ENCODE data around the gene JPT1.

JPT1 gene

DNA sequence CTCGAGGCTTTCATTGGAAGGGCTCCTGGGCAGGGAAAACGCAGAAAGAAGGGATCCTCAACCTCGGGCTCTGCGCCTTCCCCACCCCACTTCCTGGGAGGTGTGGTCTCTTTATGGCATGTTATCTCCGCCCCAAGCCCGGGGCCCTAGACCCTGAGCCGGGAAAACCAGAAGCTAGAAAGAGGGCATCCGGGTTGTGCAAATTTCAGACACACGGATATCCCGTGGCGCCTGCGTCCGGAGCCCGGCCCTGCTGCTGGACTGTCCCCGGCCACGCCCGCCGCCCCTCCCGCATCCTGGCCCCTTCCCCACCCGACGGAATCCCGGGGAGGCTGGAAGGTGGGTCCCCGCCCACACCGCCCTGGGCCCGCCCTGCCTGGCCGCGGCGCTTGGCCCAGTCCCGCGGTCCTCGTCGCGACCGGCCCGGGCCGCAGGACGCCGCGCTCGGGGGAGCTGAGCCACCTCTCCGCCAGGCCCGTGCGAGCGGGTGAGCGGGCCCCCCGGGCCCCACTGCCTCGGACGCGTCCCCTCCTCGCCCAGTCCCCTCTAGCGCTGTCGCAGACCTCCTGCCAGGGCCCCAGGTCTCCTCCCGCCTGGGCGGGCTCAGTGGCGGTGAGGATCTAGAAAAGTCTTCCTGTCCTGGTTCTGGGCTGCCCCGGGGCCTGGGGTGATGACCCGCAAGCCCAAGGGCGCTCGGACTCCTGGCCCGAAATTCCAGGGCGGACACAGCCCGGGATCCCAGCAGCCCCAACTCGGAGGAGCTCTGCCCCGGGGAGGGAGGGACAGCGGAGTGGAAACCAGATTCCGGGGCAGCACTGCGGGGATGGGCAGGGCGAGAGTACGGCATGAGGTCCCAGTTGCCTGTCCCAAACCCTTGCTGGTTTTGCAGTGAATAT is 66.5 kb downstream of the JPT1 start, which contains the start of gene SLC16A5 (continued):
- TF ChIP-seq, protein P1, sequence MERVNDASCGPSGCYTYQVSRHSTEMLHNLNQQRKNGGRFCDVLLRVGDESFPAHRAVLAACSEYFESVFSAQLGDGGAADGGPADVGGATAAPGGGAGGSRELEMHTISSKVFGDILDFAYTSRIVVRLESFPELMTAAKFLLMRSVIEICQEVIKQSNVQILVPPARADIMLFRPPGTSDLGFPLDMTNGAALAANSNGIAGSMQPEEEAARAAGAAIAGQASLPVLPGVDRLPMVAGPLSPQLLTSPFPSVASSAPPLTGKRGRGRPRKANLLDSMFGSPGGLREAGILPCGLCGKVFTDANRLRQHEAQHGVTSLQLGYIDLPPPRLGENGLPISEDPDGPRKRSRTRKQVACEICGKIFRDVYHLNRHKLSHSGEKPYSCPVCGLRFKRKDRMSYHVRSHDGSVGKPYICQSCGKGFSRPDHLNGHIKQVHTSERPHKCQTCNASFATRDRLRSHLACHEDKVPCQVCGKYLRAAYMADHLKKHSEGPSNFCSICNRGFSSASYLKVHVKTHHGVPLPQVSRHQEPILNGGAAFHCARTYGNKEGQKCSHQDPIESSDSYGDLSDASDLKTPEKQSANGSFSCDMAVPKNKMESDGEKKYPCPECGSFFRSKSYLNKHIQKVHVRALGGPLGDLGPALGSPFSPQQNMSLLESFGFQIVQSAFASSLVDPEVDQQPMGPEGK (tag by site-specific recombination; IDR thresholded peaks at IDR 0.05), result peak; percentile 28; the same call in 1 of the 2 replicates
- TF ChIP-seq ZNF473 (tag by site-specific recombination; IDR thresholded peaks at IDR 0.05) (no peak), ZNF366 (tag by site-specific recombination; conservative IDR thresholded peaks at IDR 0.05) (no peak), ZBTB20 (tag by site-specific recombination; IDR thresholded peaks at IDR 0.05) (peak; percentile 79), ZBTB8A (tag by site-specific recombination; IDR thresholded peaks at IDR 0.05) (no peak), ZNF114 (tag by site-specific recombination; IDR thresholded peaks at IDR 0.05) (no peak), GLIS1 (tag by site-specific recombination; IDR thresholded peaks at IDR 0.05) (peak; percentile 31; the same call in 1 of the 2 replicates), ZNF544 (tag by site-specific recombination; IDR thresholded peaks at IDR 0.05) (no peak), ZNF558 (tag by site-specific recombination; IDR thresholded peaks at IDR 0.05) (no peak), OVOL3 (tag by site-specific recombination; IDR thresholded peaks at IDR 0.05) (no peak), KLF9 (tag by site-specific recombination; IDR thresholded peaks at IDR 0.05; ENCODE audit: low read depth) (0 out of 2 replicates have a peak, but pooled peaks have one; percentile 28), ZNF2 (tag by site-specific recombination; IDR thresholded peaks at IDR 0.05) (no peak), ZNF555 (tag by site-specific recombination; conservative IDR thresholded peaks at IDR 0.05) (no peak)
- TF ChIP-seq, protein P2, sequence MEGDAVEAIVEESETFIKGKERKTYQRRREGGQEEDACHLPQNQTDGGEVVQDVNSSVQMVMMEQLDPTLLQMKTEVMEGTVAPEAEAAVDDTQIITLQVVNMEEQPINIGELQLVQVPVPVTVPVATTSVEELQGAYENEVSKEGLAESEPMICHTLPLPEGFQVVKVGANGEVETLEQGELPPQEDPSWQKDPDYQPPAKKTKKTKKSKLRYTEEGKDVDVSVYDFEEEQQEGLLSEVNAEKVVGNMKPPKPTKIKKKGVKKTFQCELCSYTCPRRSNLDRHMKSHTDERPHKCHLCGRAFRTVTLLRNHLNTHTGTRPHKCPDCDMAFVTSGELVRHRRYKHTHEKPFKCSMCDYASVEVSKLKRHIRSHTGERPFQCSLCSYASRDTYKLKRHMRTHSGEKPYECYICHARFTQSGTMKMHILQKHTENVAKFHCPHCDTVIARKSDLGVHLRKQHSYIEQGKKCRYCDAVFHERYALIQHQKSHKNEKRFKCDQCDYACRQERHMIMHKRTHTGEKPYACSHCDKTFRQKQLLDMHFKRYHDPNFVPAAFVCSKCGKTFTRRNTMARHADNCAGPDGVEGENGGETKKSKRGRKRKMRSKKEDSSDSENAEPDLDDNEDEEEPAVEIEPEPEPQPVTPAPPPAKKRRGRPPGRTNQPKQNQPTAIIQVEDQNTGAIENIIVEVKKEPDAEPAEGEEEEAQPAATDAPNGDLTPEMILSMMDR (tag by site-specific recombination; IDR thresholded peaks at IDR 0.05), result no peak
- TF ChIP-seq, protein P3, sequence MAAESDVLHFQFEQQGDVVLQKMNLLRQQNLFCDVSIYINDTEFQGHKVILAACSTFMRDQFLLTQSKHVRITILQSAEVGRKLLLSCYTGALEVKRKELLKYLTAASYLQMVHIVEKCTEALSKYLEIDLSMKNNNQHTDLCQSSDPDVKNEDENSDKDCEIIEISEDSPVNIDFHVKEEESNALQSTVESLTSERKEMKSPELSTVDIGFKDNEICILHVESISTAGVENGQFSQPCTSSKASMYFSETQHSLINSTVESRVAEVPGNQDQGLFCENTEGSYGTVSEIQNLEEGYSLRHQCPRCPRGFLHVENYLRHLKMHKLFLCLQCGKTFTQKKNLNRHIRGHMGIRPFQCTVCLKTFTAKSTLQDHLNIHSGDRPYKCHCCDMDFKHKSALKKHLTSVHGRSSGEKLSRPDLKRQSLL (tag by site-specific recombination; IDR thresholded peaks at IDR 0.05), result no peak
- TF ChIP-seq, protein P4, sequence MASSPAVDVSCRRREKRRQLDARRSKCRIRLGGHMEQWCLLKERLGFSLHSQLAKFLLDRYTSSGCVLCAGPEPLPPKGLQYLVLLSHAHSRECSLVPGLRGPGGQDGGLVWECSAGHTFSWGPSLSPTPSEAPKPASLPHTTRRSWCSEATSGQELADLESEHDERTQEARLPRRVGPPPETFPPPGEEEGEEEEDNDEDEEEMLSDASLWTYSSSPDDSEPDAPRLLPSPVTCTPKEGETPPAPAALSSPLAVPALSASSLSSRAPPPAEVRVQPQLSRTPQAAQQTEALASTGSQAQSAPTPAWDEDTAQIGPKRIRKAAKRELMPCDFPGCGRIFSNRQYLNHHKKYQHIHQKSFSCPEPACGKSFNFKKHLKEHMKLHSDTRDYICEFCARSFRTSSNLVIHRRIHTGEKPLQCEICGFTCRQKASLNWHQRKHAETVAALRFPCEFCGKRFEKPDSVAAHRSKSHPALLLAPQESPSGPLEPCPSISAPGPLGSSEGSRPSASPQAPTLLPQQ (tag by site-specific recombination; IDR thresholded peaks at IDR 0.05), result no peak
- TF ChIP-seq, protein P5, sequence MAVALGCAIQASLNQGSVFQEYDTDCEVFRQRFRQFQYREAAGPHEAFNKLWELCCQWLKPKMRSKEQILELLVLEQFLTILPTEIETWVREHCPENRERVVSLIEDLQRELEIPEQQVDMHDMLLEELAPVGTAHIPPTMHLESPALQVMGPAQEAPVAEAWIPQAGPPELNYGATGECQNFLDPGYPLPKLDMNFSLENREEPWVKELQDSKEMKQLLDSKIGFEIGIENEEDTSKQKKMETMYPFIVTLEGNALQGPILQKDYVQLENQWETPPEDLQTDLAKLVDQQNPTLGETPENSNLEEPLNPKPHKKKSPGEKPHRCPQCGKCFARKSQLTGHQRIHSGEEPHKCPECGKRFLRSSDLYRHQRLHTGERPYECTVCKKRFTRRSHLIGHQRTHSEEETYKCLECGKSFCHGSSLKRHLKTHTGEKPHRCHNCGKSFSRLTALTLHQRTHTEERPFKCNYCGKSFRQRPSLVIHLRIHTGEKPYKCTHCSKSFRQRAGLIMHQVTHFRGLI (tag by site-specific recombination; IDR thresholded peaks at IDR 0.05), result no peak

DNA sequence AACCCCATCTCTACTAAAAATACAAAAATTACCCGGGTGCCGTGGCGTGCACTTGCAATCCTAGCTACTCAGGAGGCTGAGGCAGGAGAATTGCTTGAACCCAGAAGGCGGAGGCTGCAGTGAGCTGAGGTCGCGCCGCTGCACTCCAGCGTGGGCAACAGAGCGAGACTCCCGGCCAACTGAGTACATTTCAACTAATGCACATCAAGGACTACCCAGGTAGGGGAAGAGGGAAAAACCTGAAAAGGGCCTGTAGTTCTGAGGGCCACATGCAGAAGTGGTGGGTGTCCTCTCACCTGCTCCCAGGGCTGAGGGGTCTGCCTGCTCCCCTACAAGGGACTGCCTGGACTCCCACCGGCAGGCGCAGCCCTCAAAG is 67.1 kb downstream of the JPT1 start:
- Histone ChIP-seq H3K27ac (ENCODE audit: extremely low read depth, low read depth, low read length) (no peak overlapping the region), H3K36me3 (ENCODE audit: control insufficient read depth in 2 of 2, insufficient read depth in 1 of 2, low read length in 2 of 2) (no peaks in the 10 kb centered on the region), H3K9me3 (ENCODE audit: control insufficient read depth, insufficient read depth, low read depth, low read length) (no peaks in the 10 kb centered on the region), H3K4me3 (ENCODE audit: low read depth, low read length) (peak overlapping the region; percentile 6; the same call in 1 of the 2 replicates), H3K4me1 (ENCODE audit: control insufficient read depth, insufficient read depth, low read length) (0 out of 2 replicates have a peak, but pooled peaks cover 2% of the 10 kb centered on the region)
- ChIA-PET CTCF (interaction anchor here (2.1 kb wide), 1 partner anchor 126 kb away, joined by 7 read pairs; no protein-coding TSS in a partner anchor), POLR2A (interaction anchor here (1.0 kb wide), 1 partner anchor 18 kb away, joined by 5 read pairs; no protein-coding TSS in a partner anchor)
- TF ChIP-seq GLI4 (tag by site-specific recombination; IDR thresholded peaks at IDR 0.05) (no peak), ZNF571 (tag by site-specific recombination; IDR thresholded peaks at IDR 0.05) (no peak), ZNF138 (tag by site-specific recombination; IDR thresholded peaks at IDR 0.05; ENCODE audit: borderline replicate concordance) (no peak), ZFP69B (tag by site-specific recombination; IDR thresholded peaks at IDR 0.05) (no peak), ZNF37A (tag by site-specific recombination; IDR thresholded peaks at IDR 0.05) (no peak)
- TF ChIP-seq, protein P6, sequence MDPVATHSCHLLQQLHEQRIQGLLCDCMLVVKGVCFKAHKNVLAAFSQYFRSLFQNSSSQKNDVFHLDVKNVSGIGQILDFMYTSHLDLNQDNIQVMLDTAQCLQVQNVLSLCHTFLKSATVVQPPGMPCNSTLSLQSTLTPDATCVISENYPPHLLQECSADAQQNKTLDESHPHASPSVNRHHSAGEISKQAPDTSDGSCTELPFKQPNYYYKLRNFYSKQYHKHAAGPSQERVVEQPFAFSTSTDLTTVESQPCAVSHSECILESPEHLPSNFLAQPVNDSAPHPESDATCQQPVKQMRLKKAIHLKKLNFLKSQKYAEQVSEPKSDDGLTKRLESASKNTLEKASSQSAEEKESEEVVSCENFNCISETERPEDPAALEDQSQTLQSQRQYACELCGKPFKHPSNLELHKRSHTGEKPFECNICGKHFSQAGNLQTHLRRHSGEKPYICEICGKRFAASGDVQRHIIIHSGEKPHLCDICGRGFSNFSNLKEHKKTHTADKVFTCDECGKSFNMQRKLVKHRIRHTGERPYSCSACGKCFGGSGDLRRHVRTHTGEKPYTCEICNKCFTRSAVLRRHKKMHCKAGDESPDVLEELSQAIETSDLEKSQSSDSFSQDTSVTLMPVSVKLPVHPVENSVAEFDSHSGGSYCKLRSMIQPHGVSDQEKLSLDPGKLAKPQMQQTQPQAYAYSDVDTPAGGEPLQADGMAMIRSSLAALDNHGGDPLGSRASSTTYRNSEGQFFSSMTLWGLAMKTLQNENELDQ (tag by site-specific recombination; IDR thresholded peaks at IDR 0.05; ENCODE audit: low read depth), result no peak

Measured in HEK293 (cell line).